Measurements from ENCODE around the gene MALT1. TPM values are rescaled to one million over a fixed set of nuclear protein-coding genes. Genes with fewer than 3 reads are reported as not detected.

Gene MALT1
- total RNA-seq, 2 experiments from 2014 or later = 14.4 to 18.5 TPM

DNA sequence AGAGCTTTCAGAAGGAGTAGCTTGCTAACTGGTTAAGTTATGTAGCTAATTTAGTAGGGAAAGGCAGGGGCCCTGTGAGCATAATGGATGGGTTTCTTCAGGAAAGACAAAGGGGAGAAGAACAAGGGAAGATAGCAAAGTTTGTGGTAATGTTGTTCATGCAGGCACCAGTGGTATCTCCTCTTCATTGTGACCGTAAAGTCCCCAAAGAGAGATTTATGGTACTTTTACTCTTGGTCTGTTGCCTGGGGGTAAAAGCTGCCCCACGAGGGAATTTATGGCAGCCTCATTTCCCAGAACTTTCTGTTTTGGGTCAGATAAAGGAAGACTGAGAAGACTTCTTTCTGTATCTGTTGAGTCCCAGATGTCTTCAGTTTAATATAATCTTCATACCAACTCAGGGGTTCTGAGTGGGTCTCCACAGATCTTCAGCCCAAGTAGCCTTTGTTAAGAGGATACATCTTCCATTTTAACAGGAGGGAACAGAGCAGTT lies 27.5 kb downstream of the MALT1 start:
- Histone ChIP-seq H3K9me3 (ENCODE audit: low read length) (no peaks in the 10 kb centered on the region), H3K9me2 (ENCODE audit: insufficient read depth, low read length) (no peaks in the 10 kb centered on the region), H3K36me3 (ENCODE audit: insufficient read depth, low read length) (peaks cover 27% of the 10 kb centered on the region; the same call in 1 of the 2 replicates), H3K4me1 (ENCODE audit: insufficient read depth, low read length, poor library complexity, severe bottlenecking) (no peaks in the 10 kb centered on the region), H4K20me1 (ENCODE audit: insufficient read depth, low read length) (no peaks in the 10 kb centered on the region), H3K4me2 (ENCODE audit: low read length) (no peak overlapping the region), H2AFZ (ENCODE audit: low read length) (no peak overlapping the region), H3K79me2 (ENCODE audit: insufficient read depth, low read depth, low read length) (no peaks in the 10 kb centered on the region), H3K27ac (ENCODE audit: low read depth, low read length, poor library complexity, severe bottlenecking) (no peak overlapping the region), H3K4me3 (ENCODE audit: low read depth, low read length, poor library complexity, severe bottlenecking) (no peak overlapping the region)
- BruUV-seq (replicated peaks) = no TSS peak
- intact Hi-C loops (cut with micrococcal nuclease; ENCODE audit: unreplicated experiment) = no loop called here
- POLR2A ChIA-PET = no interaction called here
- CTCF ChIA-PET (ENCODE audit: unreplicated experiment) = no interaction called here
- TF ChIP-seq, protein P1, sequence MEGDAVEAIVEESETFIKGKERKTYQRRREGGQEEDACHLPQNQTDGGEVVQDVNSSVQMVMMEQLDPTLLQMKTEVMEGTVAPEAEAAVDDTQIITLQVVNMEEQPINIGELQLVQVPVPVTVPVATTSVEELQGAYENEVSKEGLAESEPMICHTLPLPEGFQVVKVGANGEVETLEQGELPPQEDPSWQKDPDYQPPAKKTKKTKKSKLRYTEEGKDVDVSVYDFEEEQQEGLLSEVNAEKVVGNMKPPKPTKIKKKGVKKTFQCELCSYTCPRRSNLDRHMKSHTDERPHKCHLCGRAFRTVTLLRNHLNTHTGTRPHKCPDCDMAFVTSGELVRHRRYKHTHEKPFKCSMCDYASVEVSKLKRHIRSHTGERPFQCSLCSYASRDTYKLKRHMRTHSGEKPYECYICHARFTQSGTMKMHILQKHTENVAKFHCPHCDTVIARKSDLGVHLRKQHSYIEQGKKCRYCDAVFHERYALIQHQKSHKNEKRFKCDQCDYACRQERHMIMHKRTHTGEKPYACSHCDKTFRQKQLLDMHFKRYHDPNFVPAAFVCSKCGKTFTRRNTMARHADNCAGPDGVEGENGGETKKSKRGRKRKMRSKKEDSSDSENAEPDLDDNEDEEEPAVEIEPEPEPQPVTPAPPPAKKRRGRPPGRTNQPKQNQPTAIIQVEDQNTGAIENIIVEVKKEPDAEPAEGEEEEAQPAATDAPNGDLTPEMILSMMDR (conservative IDR thresholded peaks at IDR 0.05; ENCODE audit: low read length) = no peak
- no peak for TF ChIP-seq EZH2phosphoT487 (IDR thresholded peaks at IDR 0.05; ENCODE audit: borderline replicate concordance, low read depth, low read length)
- no peak for DNase-seq (ENCODE audit: low spot score)

GRCh38 chr18:58699551-58699950 lies 28.3 kb downstream of the MALT1 start:
- no peak overlapping the region for H3K27ac ChIP-seq (ENCODE audit: low read depth, low read length, poor library complexity, severe bottlenecking)
- H3K9me2 ChIP-seq (ENCODE audit: insufficient read depth, low read length) = no peaks in the 10 kb centered on the region
- H4K20me1 ChIP-seq (ENCODE audit: insufficient read depth, low read length) = no peaks in the 10 kb centered on the region
- POLR2A ChIA-PET = no interaction called here
- H3K36me3 ChIP-seq (ENCODE audit: insufficient read depth, low read length) = peaks cover 27% of the 10 kb centered on the region; the same call in 1 of the 2 replicates
- H3K79me2 ChIP-seq (ENCODE audit: insufficient read depth, low read depth, low read length) = no peaks in the 10 kb centered on the region
- no peak overlapping the region for H3K4me3 ChIP-seq (ENCODE audit: low read depth, low read length, poor library complexity, severe bottlenecking)
- no peak for DNase-seq (ENCODE audit: low spot score)
- TF ChIP-seq EZH2phosphoT487 (IDR thresholded peaks at IDR 0.05; ENCODE audit: borderline replicate concordance, low read depth, low read length) = no peak
- TF ChIP-seq, protein P1 (conservative IDR thresholded peaks at IDR 0.05; ENCODE audit: low read length) = no peak
- no peak overlapping the region for H2AFZ ChIP-seq (ENCODE audit: low read length)
- no peaks in the 10 kb centered on the region for H3K9me3 ChIP-seq (ENCODE audit: low read length)
- no peaks in the 10 kb centered on the region for H3K4me1 ChIP-seq (ENCODE audit: insufficient read depth, low read length, poor library complexity, severe bottlenecking)
- BruUV-seq (replicated peaks) = no TSS peak
- CTCF ChIA-PET (ENCODE audit: unreplicated experiment) = no interaction called here
- intact Hi-C loops (cut with micrococcal nuclease; ENCODE audit: unreplicated experiment) = no loop called here
- no peak overlapping the region for H3K4me2 ChIP-seq (ENCODE audit: low read length)

DNA sequence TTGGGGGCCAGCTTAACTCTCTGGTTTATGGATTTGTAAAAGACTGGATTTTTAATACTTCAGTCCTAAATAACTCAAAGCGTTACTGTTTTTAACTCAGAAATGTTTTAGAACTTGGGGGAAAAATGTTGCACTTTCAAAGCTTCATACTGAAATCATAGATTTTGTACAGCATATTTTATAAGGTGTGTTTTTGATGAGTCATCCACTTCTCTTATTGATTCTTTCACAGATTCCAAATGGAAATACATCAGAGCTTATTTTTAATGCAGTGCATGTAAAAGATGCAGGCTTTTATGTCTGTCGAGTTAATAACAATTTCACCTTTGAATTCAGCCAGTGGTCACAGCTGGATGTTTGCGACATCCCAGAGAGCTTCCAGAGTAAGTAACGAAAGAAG lies 28.9 kb downstream of the MALT1 start:
- Histone ChIP-seq H3K9me3 (ENCODE audit: low read length) (no peaks in the 10 kb centered on the region), H3K4me1 (ENCODE audit: insufficient read depth, low read length, poor library complexity, severe bottlenecking) (no peaks in the 10 kb centered on the region), H3K36me3 (ENCODE audit: insufficient read depth, low read length) (peaks cover 27% of the 10 kb centered on the region; the same call in 1 of the 2 replicates), H3K27ac (ENCODE audit: low read depth, low read length, poor library complexity, severe bottlenecking) (no peak overlapping the region), H3K4me2 (ENCODE audit: low read length) (no peak overlapping the region), H3K79me2 (ENCODE audit: insufficient read depth, low read depth, low read length) (no peaks in the 10 kb centered on the region), H3K4me3 (ENCODE audit: low read depth, low read length, poor library complexity, severe bottlenecking) (no peak overlapping the region), H3K9me2 (ENCODE audit: insufficient read depth, low read length) (no peaks in the 10 kb centered on the region), H4K20me1 (ENCODE audit: insufficient read depth, low read length) (no peaks in the 10 kb centered on the region), H2AFZ (ENCODE audit: low read length) (no peak overlapping the region)
- ChIA-PET CTCF (ENCODE audit: unreplicated experiment) (no interaction called here), POLR2A (interaction anchor here (0.7 kb wide), 1 partner anchor 250 kb away, joined by 4 read pairs; no protein-coding TSS in a partner anchor)
- intact Hi-C loops (cut with micrococcal nuclease; ENCODE audit: unreplicated experiment) = no loop called here
- TF ChIP-seq, protein P1 (conservative IDR thresholded peaks at IDR 0.05; ENCODE audit: low read length) = no peak
- TF ChIP-seq EZH2phosphoT487 (IDR thresholded peaks at IDR 0.05; ENCODE audit: borderline replicate concordance, low read depth, low read length) = no peak
- DNase-seq (ENCODE audit: low spot score) = no peak
- no TSS peak for BruUV-seq (replicated peaks)

Data from OCI-LY7 (cell line).